HEK293 (cell line): ENCODE measurements around the gene EXOC3.

Experiments used
- CTCF ChIA-PET: fragments of 350-600 bp; formaldehyde crosslinking; extraction: SDS; loops from one replicate; lab custom pipeline; 2021; ENCODE audit warnings: antibody characterized with exemption; lab: Yijun Ruan, JAX
- POLR2A ChIA-PET: fragments of 300-600 bp; formaldehyde crosslinking; extraction: SDS; loops from one replicate; lab custom pipeline; 2020; ENCODE audit warnings: antibody characterized with exemption, inconsistent platforms; lab: Yijun Ruan, JAX
- H3K27ac ChIP-seq: fragments of 200-500 bp; sonication (Bioruptor generic); 2 replicates; pipeline ENCODE4 v1.5.1; 2014; ENCODE audit warnings: low read depth, low read length, control low read depth, inconsistent platforms; ENCODE audit errors: extremely low read depth
- H3K36me3 ChIP-seq, 2 experiments: fragments of 200-500 bp in 1 of 2; sonication (Bioruptor generic) in 1 of 2; 1 replicate in 1 of 2; 2 replicates in 1 of 2; pipeline ENCODE4 v1.5.1; 2014 to 2017; ENCODE audit warnings: inconsistent platforms in 2 of 2, low read length in 2 of 2; ENCODE audit not compliant: control insufficient read depth in 2 of 2, insufficient read depth in 1 of 2
- H3K4me1 ChIP-seq: fragments of 200-500 bp; sonication (Bioruptor generic); 2 replicates; pipeline ENCODE4 v1.5.1; 2014; ENCODE audit warnings: mild to moderate bottlenecking, low read length, inconsistent platforms; ENCODE audit not compliant: control insufficient read depth, insufficient read depth
- H3K4me3 ChIP-seq: 2 replicates; pipeline ENCODE4 v1.5.1; 2011; ENCODE audit warnings: low read depth, mild to moderate bottlenecking, control low read depth, low read length, moderate library complexity
- H3K9me3 ChIP-seq: fragments of 200-500 bp; sonication (Bioruptor generic); 2 replicates; pipeline ENCODE4 v1.5.1; 2014; ENCODE audit warnings: low read depth, low read length, inconsistent platforms; ENCODE audit not compliant: control insufficient read depth, insufficient read depth
- BCL11B ChIP-seq: fragments of 450-650 bp; formaldehyde crosslinking; IDR thresholded peaks from 2 replicates; pipeline ENCODE4 v1.5.1; 2016; ENCODE audit warnings: low read depth, missing biosample characterization, missing genetic modification characterization
- BCL6B ChIP-seq: fragments of 450-650 bp; formaldehyde crosslinking; IDR thresholded peaks from 2 replicates; pipeline ENCODE4 v1.5.1; 2017; ENCODE audit warnings: missing biosample characterization, missing genetic modification characterization
- HOXC10 ChIP-seq: sonication (generic); formaldehyde crosslinking; IDR thresholded peaks from 2 replicates; pipeline ENCODE4 v1.8.1; 2023; ENCODE audit warnings: mild to moderate bottlenecking, missing genetic modification reagents
- IKZF3 ChIP-seq: fragments of 450-650 bp; IDR thresholded peaks from 2 replicates; pipeline ENCODE4 v1.5.0; 2018; ENCODE audit warnings: missing biosample characterization, mild to moderate bottlenecking, missing genetic modification characterization, moderate library complexity
- KLF10 ChIP-seq: fragments of 450-650 bp; IDR thresholded peaks from 2 replicates; pipeline ENCODE4 v1.5.1; 2018; ENCODE audit warnings: missing biosample characterization, mild to moderate bottlenecking, missing genetic modification characterization
- OSR2 ChIP-seq: fragments of 450-650 bp; formaldehyde crosslinking; IDR thresholded peaks from 2 replicates; pipeline ENCODE4 v1.5.1; 2016; ENCODE audit warnings: missing biosample characterization, missing genetic modification characterization
- YY1 ChIP-seq: fragments of 450-650 bp; formaldehyde crosslinking; IDR thresholded peaks from 2 replicates; pipeline ENCODE4 v1.5.1; 2018; ENCODE audit warnings: missing biosample characterization, missing genetic modification characterization
- ZBTB11 ChIP-seq: fragments of 450-650 bp; formaldehyde crosslinking; conservative IDR thresholded peaks from 2 replicates; pipeline ENCODE4 v1.5.1; 2016; ENCODE audit warnings: low read depth, missing biosample characterization, missing genetic modification characterization
- ZFHX2 ChIP-seq: fragments of 450-650 bp; formaldehyde crosslinking; conservative IDR thresholded peaks from 2 replicates; pipeline ENCODE4 v1.5.1; 2016; ENCODE audit warnings: missing biosample characterization, missing genetic modification characterization
- ZFP69B ChIP-seq: fragments of 450-650 bp; formaldehyde crosslinking; IDR thresholded peaks from 2 replicates; pipeline ENCODE4 v1.5.1; 2016; ENCODE audit warnings: missing biosample characterization, missing genetic modification characterization
- ZNF16 ChIP-seq: fragments of 450-650 bp; formaldehyde crosslinking; IDR thresholded peaks from 2 replicates; pipeline ENCODE4 v1.5.1; 2016; ENCODE audit warnings: low read depth, missing biosample characterization, missing genetic modification characterization
- ZNF169 ChIP-seq: fragments of 450-650 bp; formaldehyde crosslinking; IDR thresholded peaks from 2 replicates; pipeline ENCODE4 v1.5.1; 2016; ENCODE audit warnings: missing biosample characterization, missing genetic modification characterization
- ZNF221 ChIP-seq: fragments of 450-650 bp; formaldehyde crosslinking; IDR thresholded peaks from 2 replicates; pipeline ENCODE4 v1.5.1; 2017; ENCODE audit warnings: missing biosample characterization, missing genetic modification characterization, borderline replicate concordance
- ZNF24 ChIP-seq: fragments of 450-650 bp; formaldehyde crosslinking; IDR thresholded peaks from 2 replicates; pipeline ENCODE4 v1.5.1; 2016; ENCODE audit warnings: missing biosample characterization, missing genetic modification characterization
- ZNF311 ChIP-seq: fragments of 450-650 bp; formaldehyde crosslinking; IDR thresholded peaks from 2 replicates; pipeline ENCODE4 v1.5.1; 2017; ENCODE audit warnings: missing biosample characterization, missing genetic modification characterization, borderline replicate concordance
- ZNF354C ChIP-seq: fragments of 450-650 bp; formaldehyde crosslinking; IDR thresholded peaks from 2 replicates; pipeline ENCODE4 v1.5.1; 2016; ENCODE audit warnings: missing biosample characterization, missing genetic modification characterization, low read depth, borderline replicate concordance
- ZNF501 ChIP-seq: fragments of 450-650 bp; formaldehyde crosslinking; IDR thresholded peaks from 2 replicates; pipeline ENCODE4 v1.5.1; 2016; ENCODE audit warnings: missing biosample characterization, missing genetic modification characterization
- ZNF514 ChIP-seq: fragments of 450-650 bp; formaldehyde crosslinking; IDR thresholded peaks from 2 replicates; pipeline ENCODE4 v1.5.1; 2016; ENCODE audit warnings: missing biosample characterization, missing genetic modification characterization
- ZNF580 ChIP-seq: fragments of 450-650 bp; formaldehyde crosslinking; IDR thresholded peaks from 2 replicates; pipeline ENCODE4 v1.5.1; 2016; ENCODE audit warnings: missing biosample characterization, missing genetic modification characterization
- ZNF626 ChIP-seq: fragments of 450-650 bp; sonication (Bioruptor Pico); formaldehyde crosslinking; IDR thresholded peaks from 2 replicates; pipeline ENCODE4 v1.5.1; 2018; ENCODE audit warnings: missing biosample characterization, missing genetic modification characterization, inconsistent platforms
- ZNF629 ChIP-seq: fragments of 450-650 bp; formaldehyde crosslinking; IDR thresholded peaks from 2 replicates; pipeline ENCODE4 v1.5.1; 2017; ENCODE audit warnings: missing biosample characterization, missing genetic modification characterization
- ZNF654 ChIP-seq: fragments of 450-650 bp; formaldehyde crosslinking; IDR thresholded peaks from 2 replicates; pipeline ENCODE4 v1.5.1; 2016; ENCODE audit warnings: low read depth, missing biosample characterization, missing genetic modification characterization
- ZNF701 ChIP-seq: fragments of 450-650 bp; formaldehyde crosslinking; IDR thresholded peaks from 2 replicates; pipeline ENCODE4 v1.5.1; 2016; ENCODE audit warnings: missing biosample characterization, missing genetic modification characterization
- ZNF707 ChIP-seq: fragments of 450-650 bp; formaldehyde crosslinking; IDR thresholded peaks from 2 replicates; pipeline ENCODE4 v1.5.1; 2016; ENCODE audit warnings: missing biosample characterization, missing genetic modification characterization
- ZSCAN23 ChIP-seq: fragments of 450-650 bp; formaldehyde crosslinking; IDR thresholded peaks from 2 replicates; pipeline ENCODE4 v1.5.1; 2016; ENCODE audit warnings: missing biosample characterization, missing genetic modification characterization

The EXOC3 gene

GRCh38 chr5:502325-503079 lies 59.5 kb downstream of the EXOC3 start:
- ChIA-PET POLR2A (no interaction called here), CTCF (interaction anchor here (0.6 kb wide), 1 partner anchor 8 kb away, joined by 3 read pairs; no protein-coding TSS in a partner anchor)
- Histone ChIP-seq H3K36me3 (no peaks in the 10 kb centered on the region), H3K4me1 (no peaks in the 10 kb centered on the region), H3K27ac (no peak overlapping the region), H3K4me3 (no peak overlapping the region), H3K9me3 (no peaks in the 10 kb centered on the region)
- TF ChIP-seq ZNF169 (tag by site-specific recombination) (no peak), ZFHX2 (tag by site-specific recombination) (no peak), BCL6B (tag by site-specific recombination) (no peak), ZNF580 (tag by site-specific recombination) (no peak), ZNF311 (tag by site-specific recombination) (no peak), ZNF354C (tag by site-specific recombination) (no peak)
- TF ChIP-seq, all 188 proteins: peak for 0

- Histone ChIP-seq H3K4me1 (no peaks in the 10 kb centered on the region), H3K4me3 (no peak overlapping the region), H3K36me3 (no peaks in the 10 kb centered on the region), H3K9me3 (no peaks in the 10 kb centered on the region), H3K27ac (no peak overlapping the region)
- CTCF ChIA-PET: no interaction called here
- TF ChIP-seq ZNF654 (tag by site-specific recombination) (no peak), KLF10 (tag by site-specific recombination) (no peak), ZNF701 (tag by site-specific recombination) (no peak), ZFP69B (tag by site-specific recombination) (no peak), ZNF24 (tag by site-specific recombination) (no peak), IKZF3 (tag by site-specific recombination) (no peak), ZNF514 (tag by site-specific recombination) (no peak)
- POLR2A ChIA-PET: no interaction called here
Measured at GRCh38 chr5:504326-505154, 61.6 kb downstream of the EXOC3 start.

- ChIA-PET POLR2A (no interaction called here), CTCF (no interaction called here)
- no peak overlapping the region for H3K4me3 ChIP-seq
- H3K36me3 ChIP-seq: no peaks in the 10 kb centered on the region
- TF ChIP-seq ZNF221 (no peak), ZNF501 (tag by site-specific recombination) (no peak), ZBTB11 (no peak), ZNF16 (tag by site-specific recombination) (no peak), ZSCAN23 (tag by site-specific recombination) (no peak), ZNF707 (tag by site-specific recombination) (no peak), BCL11B (tag by site-specific recombination) (no peak), HOXC10 (no peak), YY1 (tag by site-specific recombination) (no peak), ZNF626 (tag by site-specific recombination) (no peak), OSR2 (tag by site-specific recombination) (no peak), ZNF629 (tag by site-specific recombination) (no peak)
- no peaks in the 10 kb centered on the region for H3K4me1 ChIP-seq
- no peaks in the 10 kb centered on the region for H3K9me3 ChIP-seq
- no peak overlapping the region for H3K27ac ChIP-seq
Measured at GRCh38 chr5:505951-506525, 63.1 kb downstream of the EXOC3 start.
